ENCODE measurements around the gene MPP2.

Gene MPP2

DNA sequence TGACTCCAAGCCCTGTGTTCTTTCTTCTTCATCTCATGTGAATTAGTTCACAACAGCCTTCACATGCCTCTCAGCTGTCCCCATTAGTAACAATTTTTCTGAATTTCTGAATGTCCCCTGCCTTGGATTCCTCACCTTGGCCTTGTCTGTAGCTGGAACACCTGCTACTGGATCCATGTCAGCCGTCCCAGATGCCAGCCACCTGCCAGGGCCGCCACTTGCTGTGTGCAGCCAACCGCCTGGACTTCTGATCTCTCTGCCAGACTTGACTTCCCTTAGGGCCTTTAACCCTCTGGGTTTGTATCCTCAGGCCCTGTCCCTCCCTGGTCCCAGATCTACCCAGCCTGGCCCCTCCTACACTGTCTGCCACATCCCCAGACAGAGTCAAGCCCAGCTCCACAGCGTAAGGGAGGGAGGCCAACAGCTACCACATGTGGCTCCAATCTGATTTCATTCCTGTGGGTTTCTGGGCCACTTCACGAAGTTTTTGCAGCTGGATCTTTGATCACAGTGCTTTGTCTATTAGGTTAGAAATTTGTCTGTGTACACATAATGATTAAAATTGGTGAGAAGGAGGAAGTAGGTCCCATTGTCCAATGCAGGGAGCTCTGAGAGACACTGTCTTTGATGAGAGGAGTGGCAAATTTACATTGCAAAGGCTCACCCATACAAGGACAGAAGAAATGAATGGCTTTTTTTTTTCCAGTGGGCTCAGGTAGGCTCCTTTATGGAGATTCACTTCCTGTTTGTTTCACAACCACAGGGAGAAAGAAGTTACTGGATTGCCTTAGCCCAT is 15.3 kb downstream of the MPP2 start:
- TF ChIP-seq JUND (IDR thresholded peaks at IDR 0.05; ENCODE audit: low read depth) = no peak
- no peak for DNase-seq (ENCODE audit: low read depth in 1 of 2, low spot score in 1 of 2)
- in situ Hi-C loops (cut with HindIII; ENCODE audit: low pct_unique_long_range_greater_than_20kb, low sequenced_read_pairs) = no loop called here

DNA sequence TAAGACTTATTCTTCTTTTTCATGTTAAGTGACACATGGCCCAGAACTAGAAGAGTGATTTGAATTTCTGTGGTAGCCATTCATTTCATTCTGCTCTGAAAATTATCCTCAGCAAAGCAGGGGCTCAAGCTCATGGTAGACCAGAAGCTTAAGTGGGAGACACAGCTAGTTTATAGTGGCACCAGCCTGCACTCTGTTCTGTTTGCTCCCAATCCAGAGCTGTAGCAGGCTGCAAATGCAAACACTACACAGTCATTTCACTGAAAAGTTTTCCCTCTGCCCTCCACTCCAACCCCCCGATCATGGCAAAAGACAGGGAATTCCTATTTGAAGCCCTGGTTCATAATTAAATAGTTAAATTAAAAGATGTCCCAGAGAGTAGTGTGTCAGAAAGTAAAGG is 17.1 kb downstream of the MPP2 start:
- in situ Hi-C loops (cut with HindIII; ENCODE audit: low pct_unique_long_range_greater_than_20kb, low sequenced_read_pairs) = no loop called here
- TF ChIP-seq JUND (IDR thresholded peaks at IDR 0.05; ENCODE audit: low read depth) = no peak
- DNase-seq (ENCODE audit: low read depth in 1 of 2, low spot score in 1 of 2) = no peak

- no peak for DNase-seq (ENCODE audit: low read depth in 1 of 2, low spot score in 1 of 2)
- no peak for TF ChIP-seq JUND (IDR thresholded peaks at IDR 0.05; ENCODE audit: low read depth)
- in situ Hi-C loops (cut with HindIII; ENCODE audit: low pct_unique_long_range_greater_than_20kb, low sequenced_read_pairs) = no loop called here
Observed at GRCh38 chr17:43888548-43888947, 18.8 kb downstream of the MPP2 start.

- in situ Hi-C loops (cut with HindIII; ENCODE audit: low pct_unique_long_range_greater_than_20kb, low sequenced_read_pairs) = no loop called here
- TF ChIP-seq JUND (IDR thresholded peaks at IDR 0.05; ENCODE audit: low read depth) = no peak
- no peak for DNase-seq (ENCODE audit: low read depth in 1 of 2, low spot score in 1 of 2)
Observed at GRCh38 chr17:43882761-43883415, 24.4 kb downstream of the MPP2 start.

- in situ Hi-C loops (cut with HindIII; ENCODE audit: low pct_unique_long_range_greater_than_20kb, low sequenced_read_pairs) = no loop called here
- DNase-seq (ENCODE audit: low read depth in 1 of 2, low spot score in 1 of 2) = no peak
- TF ChIP-seq JUND (IDR thresholded peaks at IDR 0.05; ENCODE audit: low read depth) = no peak
Observed at GRCh38 chr17:43881758-43882505, 25.4 kb downstream of the MPP2 start.

DNA sequence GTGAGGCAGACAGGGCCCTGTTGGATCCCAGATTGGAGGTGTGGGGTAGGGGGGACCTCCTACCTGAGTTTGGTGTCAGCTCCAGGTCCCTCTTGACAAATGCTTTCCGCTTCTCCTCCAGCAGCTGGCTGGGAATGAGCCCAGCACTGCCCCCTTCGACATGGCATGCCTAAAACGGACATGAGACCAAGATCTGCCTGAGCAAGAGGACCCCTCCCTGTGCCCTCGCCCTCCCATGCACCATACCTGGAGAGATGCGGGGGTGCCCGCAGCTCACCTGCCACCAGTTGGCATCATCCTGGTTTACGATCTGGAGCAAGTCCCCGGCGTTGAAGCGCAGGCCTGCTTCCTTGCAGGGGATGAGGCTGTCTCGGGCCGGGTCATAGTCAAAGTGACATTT is 26.2 kb downstream of the MPP2 start:
- DNase-seq (ENCODE audit: low read depth in 1 of 2, low spot score in 1 of 2) = no peak
- TF ChIP-seq JUND (IDR thresholded peaks at IDR 0.05; ENCODE audit: low read depth) = no peak
- in situ Hi-C loops (cut with HindIII; ENCODE audit: low pct_unique_long_range_greater_than_20kb, low sequenced_read_pairs) = no loop called here

DNA sequence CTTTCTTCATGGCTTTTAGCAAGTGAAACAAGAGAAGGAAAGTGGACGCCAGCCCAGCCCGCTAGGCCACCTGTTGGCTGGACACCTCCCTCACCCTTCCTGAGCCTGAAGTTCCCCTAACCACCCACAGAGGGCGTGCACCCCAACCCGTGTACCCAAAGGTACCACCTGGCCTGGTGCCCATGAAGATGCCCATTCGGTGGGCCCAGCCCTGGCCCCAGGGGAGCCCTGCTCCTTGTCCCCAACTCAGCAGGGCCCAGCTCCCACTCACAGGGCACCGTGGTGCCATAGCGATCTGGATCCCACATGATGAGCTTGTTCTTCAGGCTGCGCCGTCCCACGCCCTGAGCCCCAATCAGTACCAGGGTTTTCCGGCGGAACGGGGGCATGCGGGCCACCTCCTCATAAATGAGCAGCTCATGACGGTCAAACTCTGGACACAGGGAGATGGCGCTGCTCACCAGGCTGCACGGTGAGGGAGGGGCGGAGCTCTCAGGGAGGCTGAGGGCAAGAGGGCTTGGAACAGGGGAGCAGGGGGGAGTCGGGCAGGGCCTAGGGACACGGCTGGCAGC is 26.8 kb downstream of the MPP2 start:
- in situ Hi-C loops (cut with HindIII; ENCODE audit: low pct_unique_long_range_greater_than_20kb, low sequenced_read_pairs) = no loop called here
- DNase-seq (ENCODE audit: low read depth in 1 of 2, low spot score in 1 of 2) = peak; percentile 83 to 91
- no peak for TF ChIP-seq JUND (IDR thresholded peaks at IDR 0.05; ENCODE audit: low read depth)

- in situ Hi-C loops (cut with HindIII; ENCODE audit: low pct_unique_long_range_greater_than_20kb, low sequenced_read_pairs) = no loop called here
- no peak for TF ChIP-seq JUND (IDR thresholded peaks at IDR 0.05; ENCODE audit: low read depth)
- DNase-seq (ENCODE audit: low read depth in 1 of 2, low spot score in 1 of 2) = no peak
Observed at GRCh38 chr17:43879723-43880419, 27.5 kb downstream of the MPP2 start.

- no peak for TF ChIP-seq JUND (IDR thresholded peaks at IDR 0.05; ENCODE audit: low read depth)
- in situ Hi-C loops (cut with HindIII; ENCODE audit: low pct_unique_long_range_greater_than_20kb, low sequenced_read_pairs) = no loop called here
- peak; percentile 82 to 94 for DNase-seq (ENCODE audit: low read depth in 1 of 2, low spot score in 1 of 2)
Observed at GRCh38 chr17:43878260-43879175, 28.8 kb downstream of the MPP2 start.

DNA sequence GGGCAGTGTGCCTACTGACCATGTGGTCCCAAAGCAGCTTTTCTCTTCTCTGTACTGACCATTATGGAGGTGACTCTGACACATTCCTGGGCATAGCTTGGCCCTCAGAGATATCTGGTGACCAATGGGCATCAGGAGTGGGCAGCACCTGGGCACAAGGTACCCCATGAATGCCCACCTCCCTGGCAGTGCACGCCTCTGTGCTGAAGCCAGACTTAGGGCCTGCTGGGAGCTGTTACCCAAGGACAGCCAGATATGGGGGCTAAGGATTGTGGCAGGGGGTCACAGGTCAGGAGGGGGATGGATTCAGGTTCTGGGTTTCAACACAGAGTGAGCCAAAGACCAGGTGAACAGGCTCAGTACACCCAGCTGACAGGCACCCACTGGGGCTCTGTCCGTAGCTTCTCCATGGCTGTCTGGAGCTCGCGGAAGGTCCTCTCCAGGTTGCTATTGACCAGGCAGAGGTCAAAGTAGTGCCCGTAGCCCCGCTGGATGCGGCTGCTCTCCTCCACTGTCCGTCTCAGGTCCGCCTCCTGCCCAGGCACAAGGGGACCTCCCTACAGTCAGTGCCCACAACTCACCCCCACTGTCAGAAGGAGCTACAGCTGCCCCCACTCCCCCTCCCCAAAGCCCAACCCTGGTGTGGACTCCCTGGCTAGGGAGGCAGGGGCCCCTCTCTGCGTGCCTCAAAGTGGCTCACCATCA is 29.7 kb downstream of the MPP2 start:
- in situ Hi-C loops (cut with HindIII; ENCODE audit: low pct_unique_long_range_greater_than_20kb, low sequenced_read_pairs) = no loop called here
- no peak for TF ChIP-seq JUND (IDR thresholded peaks at IDR 0.05; ENCODE audit: low read depth)
- DNase-seq (ENCODE audit: low read depth in 1 of 2, low spot score in 1 of 2) = no peak

- no peak for TF ChIP-seq JUND (IDR thresholded peaks at IDR 0.05; ENCODE audit: low read depth)
- no peak for DNase-seq (ENCODE audit: low read depth in 1 of 2, low spot score in 1 of 2)
- in situ Hi-C loops (cut with HindIII; ENCODE audit: low pct_unique_long_range_greater_than_20kb, low sequenced_read_pairs) = no loop called here
Observed at GRCh38 chr17:43877031-43877430, 30.3 kb downstream of the MPP2 start.

Data from T47D (cell line).